Trophoblast cell (in vitro differentiated cells and primary cell): ENCODE measurements around the gene WDR77.

ENCODE experiments used
- DNase-seq, 2 donors: peaks; one replicate each; pipeline ENCODE4 v3.0.0-alpha.2; 2016
- H2AFZ ChIP-seq: 2 replicates; pipeline ENCODE4 v1.6.1; 2013; ENCODE audit warnings: low read length, moderate library complexity, mild to moderate bottlenecking; ENCODE audit not compliant: insufficient read depth, poor library complexity
- H2AK5ac ChIP-seq: 2 replicates; pipeline ENCODE4 v1.6.1; 2013; ENCODE audit warnings: mild to moderate bottlenecking, low read length
- H2BK120ac ChIP-seq: 2 replicates; pipeline ENCODE4 v1.6.1; 2013; ENCODE audit warnings: low read length, mild to moderate bottlenecking, moderate library complexity; ENCODE audit not compliant: insufficient read depth, poor library complexity
- H2BK12ac ChIP-seq: 2 replicates; pipeline ENCODE4 v1.6.1; 2013; ENCODE audit warnings: mild to moderate bottlenecking, low read length, moderate library complexity
- H2BK5ac ChIP-seq: 2 replicates; pipeline ENCODE4 v1.6.1; 2013; ENCODE audit warnings: low read length, low read depth, moderate library complexity, mild to moderate bottlenecking; ENCODE audit not compliant: poor library complexity
- H3K14ac ChIP-seq: 2 replicates; pipeline ENCODE4 v1.6.1; 2013; ENCODE audit warnings: mild to moderate bottlenecking, low read length
- H3K18ac ChIP-seq: 2 replicates; pipeline ENCODE4 v1.6.1; 2013; ENCODE audit warnings: mild to moderate bottlenecking, low read length
- H3K23ac ChIP-seq: 2 replicates; pipeline ENCODE4 v1.6.1; 2013; ENCODE audit warnings: low read length
- H3K27ac ChIP-seq: 2 replicates; pipeline ENCODE4 v1.5.1; 2013; ENCODE audit warnings: low read depth, mild to moderate bottlenecking, inconsistent platforms, low read length, moderate library complexity
- H3K27me3 ChIP-seq: 2 replicates; pipeline ENCODE4 v1.6.1; 2013; ENCODE audit warnings: inconsistent platforms, mild to moderate bottlenecking, low read length, moderate library complexity; ENCODE audit not compliant: insufficient read depth
- H3K36me3 ChIP-seq, 2 experiments: 1 replicate in 1 of 2; 2 replicates in 1 of 2; pipeline ENCODE4 v1.6.1; 2013; ENCODE audit warnings: low read length in 2 of 2, mild to moderate bottlenecking in 2 of 2, moderate library complexity in 1 of 2; ENCODE audit not compliant: insufficient read depth in 2 of 2, control insufficient read depth in 1 of 2
- H3K4ac ChIP-seq: 2 replicates; pipeline ENCODE4 v1.6.1; 2013; ENCODE audit warnings: low read depth, mild to moderate bottlenecking, low read length, moderate library complexity
- H3K4me1 ChIP-seq, 2 experiments: 1 replicate in 1 of 2; 2 replicates in 1 of 2; pipeline ENCODE4 v1.6.1; 2013; ENCODE audit warnings: low read length in 2 of 2, mild to moderate bottlenecking in 2 of 2, moderate library complexity in 1 of 2; ENCODE audit not compliant: insufficient read depth in 2 of 2, control insufficient read depth in 1 of 2
- H3K4me2 ChIP-seq: 2 replicates; pipeline ENCODE4 v1.6.1; 2013; ENCODE audit warnings: inconsistent platforms, mild to moderate bottlenecking, low read length, moderate library complexity
- H3K4me3 ChIP-seq: 2 replicates; pipeline ENCODE4 v1.5.1; 2013; ENCODE audit warnings: mild to moderate bottlenecking, low read depth, low read length, inconsistent platforms
- H3K79me1 ChIP-seq: one replicate; pipeline ENCODE4 v1.6.1; 2013; ENCODE audit warnings: low read length
- H3K79me2 ChIP-seq: 2 replicates; pipeline ENCODE4 v1.6.1; 2013; ENCODE audit warnings: low read length, mild to moderate bottlenecking; ENCODE audit not compliant: control insufficient read depth, insufficient read depth, poor library complexity
- H3K9ac ChIP-seq: 2 replicates; pipeline ENCODE4 v1.6.1; 2013; ENCODE audit warnings: mild to moderate bottlenecking, low read length
- H3K9me3 ChIP-seq: 2 replicates; pipeline ENCODE4 v1.6.1; 2013; ENCODE audit warnings: low read depth, mild to moderate bottlenecking, control low read depth, inconsistent platforms, low read length; ENCODE audit not compliant: insufficient read depth
- H4K12ac ChIP-seq: 2 replicates; pipeline ENCODE4 v1.6.1; 2013; ENCODE audit warnings: low read depth, mild to moderate bottlenecking, low read length, moderate library complexity
- H4K8ac ChIP-seq: 2 replicates; pipeline ENCODE4 v1.6.1; 2013; ENCODE audit warnings: low read depth, mild to moderate bottlenecking, low read length, moderate library complexity
- H4K91ac ChIP-seq: one replicate; pipeline ENCODE4 v1.6.1; 2013; ENCODE audit warnings: low read depth, mild to moderate bottlenecking, low read length, moderate library complexity
- WGBS: extraction: QIAGEN DNeasy Blood & Tissue Kit; methylation state at CpG from one replicate; pipeline ENCODE4 v1.1.7; 2013; ENCODE audit warnings: missing lambda C conversion rate; ENCODE audit not compliant: insufficient read length, insufficient coverage; ENCODE audit errors: extremely low coverage; 5-methylcytosine and 5-hydroxymethylcytosine counted together

WDR77 gene

GRCh38 chr1:111475701-111476100 is 26.6 kb upstream of the WDR77 start:
- Histone ChIP-seq H2BK5ac (no peak overlapping the region), H3K4me2 (no peak overlapping the region), H3K79me1 (no peaks in the 10 kb centered on the region), H3K4ac (no peak overlapping the region), H2BK12ac (no peak overlapping the region), H2AFZ (no peak overlapping the region), H4K8ac (no peak overlapping the region), H3K14ac (no peak overlapping the region), H3K79me2 (no peaks in the 10 kb centered on the region), H3K27me3 (no peaks in the 10 kb centered on the region), H3K36me3 (no peaks in the 10 kb centered on the region), H3K27ac (no peak overlapping the region), H3K4me3 (no peak overlapping the region), H3K23ac (peak overlapping the region; percentile 50), H3K18ac (no peak overlapping the region), H3K9me3 (no peaks in the 10 kb centered on the region), H3K9ac (no peak overlapping the region), H3K4me1 (peaks cover 0 to 3% of the 10 kb centered on the region in 2 experiments), H4K91ac (no peak overlapping the region), H4K12ac (no peak overlapping the region), H2BK120ac (no peak overlapping the region), H2AK5ac (no peak overlapping the region)
- no peak for DNase-seq
- WGBS, result no CpG with 5 or more reads among the region's 5 CpGs

- H2BK12ac ChIP-seq, result no peak overlapping the region
- H3K4me1 ChIP-seq, result peaks cover 0 to 3% of the 10 kb centered on the region in 2 experiments
- H3K4ac ChIP-seq, result no peak overlapping the region
- no peak overlapping the region for H3K14ac ChIP-seq
- H4K8ac ChIP-seq, result no peak overlapping the region
- H3K9me3 ChIP-seq, result no peaks in the 10 kb centered on the region
- H3K4me3 ChIP-seq, result no peak overlapping the region
- no CpG with 5 or more reads among the region's 4 CpGs for WGBS
- no peak overlapping the region for H3K4me2 ChIP-seq
- H2AFZ ChIP-seq, result no peak overlapping the region
- peak; percentile 56 to 73 for DNase-seq
- no peaks in the 10 kb centered on the region for H3K79me2 ChIP-seq
- H4K12ac ChIP-seq, result no peak overlapping the region
- no peak overlapping the region for H3K23ac ChIP-seq
- no peak overlapping the region for H3K27ac ChIP-seq
- H3K79me1 ChIP-seq, result no peaks in the 10 kb centered on the region
- H2BK120ac ChIP-seq, result no peak overlapping the region
- H3K36me3 ChIP-seq, result peaks cover 0 to 2% of the 10 kb centered on the region in 2 experiments
- H2AK5ac ChIP-seq, result no peak overlapping the region
- no peak overlapping the region for H2BK5ac ChIP-seq
- H3K27me3 ChIP-seq, result no peaks in the 10 kb centered on the region
- no peak overlapping the region for H4K91ac ChIP-seq
- no peak overlapping the region for H3K9ac ChIP-seq
- no peak overlapping the region for H3K18ac ChIP-seq
These were observed 25.5 kb upstream of the WDR77 start for GRCh38 chr1:111474521-111474920.

GRCh38 chr1:111474106-111474505 is 25.1 kb upstream of the WDR77 start:
- Histone ChIP-seq H3K14ac (no peak overlapping the region), H3K4me2 (no peak overlapping the region), H4K8ac (no peak overlapping the region), H4K12ac (no peak overlapping the region), H3K79me2 (no peaks in the 10 kb centered on the region), H3K9ac (no peak overlapping the region), H2BK12ac (no peak overlapping the region), H3K4me3 (no peak overlapping the region), H2AFZ (no peak overlapping the region), H3K4ac (no peak overlapping the region), H3K23ac (no peak overlapping the region), H3K4me1 (peaks cover 0 to 3% of the 10 kb centered on the region in 2 experiments), H3K79me1 (no peaks in the 10 kb centered on the region), H4K91ac (no peak overlapping the region), H2BK120ac (no peak overlapping the region), H3K27ac (no peak overlapping the region), H3K9me3 (no peaks in the 10 kb centered on the region), H3K18ac (no peak overlapping the region), H3K27me3 (no peaks in the 10 kb centered on the region), H3K36me3 (peaks cover 0 to 2% of the 10 kb centered on the region in 2 experiments), H2BK5ac (no peak overlapping the region), H2AK5ac (no peak overlapping the region)
- no CpG with 5 or more reads among the region's 5 CpGs for WGBS
- no peak for DNase-seq

GRCh38 chr1:111471538-111471937 is 22.5 kb upstream of the WDR77 start:
- Histone ChIP-seq H3K79me1 (no peaks in the 10 kb centered on the region), H3K23ac (no peak overlapping the region), H3K4ac (no peak overlapping the region), H2BK5ac (no peak overlapping the region), H2BK120ac (no peak overlapping the region), H3K27ac (no peak overlapping the region), H3K4me2 (no peak overlapping the region), H2BK12ac (no peak overlapping the region), H3K4me3 (no peak overlapping the region), H3K18ac (no peak overlapping the region), H3K9me3 (no peaks in the 10 kb centered on the region), H2AK5ac (no peak overlapping the region), H2AFZ (no peak overlapping the region), H3K27me3 (no peaks in the 10 kb centered on the region), H3K14ac (no peak overlapping the region), H4K12ac (no peak overlapping the region), H3K4me1 (peaks cover 0 to 3% of the 10 kb centered on the region in 2 experiments), H4K8ac (no peak overlapping the region), H4K91ac (no peak overlapping the region), H3K36me3 (peaks cover 0 to 5% of the 10 kb centered on the region in 2 experiments), H3K9ac (no peak overlapping the region), H3K79me2 (no peaks in the 10 kb centered on the region)
- no CpG with 5 or more reads among the region's 3 CpGs for WGBS
- DNase-seq, result no peak
